H9 (cell line): ENCODE data around the gene DLK1. TPM values are rescaled to one million over a fixed set of nuclear protein-coding genes. Genes with fewer than 3 reads are reported as not detected.

Source experiments
- DNase-seq: peaks from one replicate; pipeline ENCODE4 v3.0.0-alpha.2; 2017
- H2AFZ ChIP-seq: one replicate; pipeline ENCODE4 v1.6.1; 2013; ENCODE audit warnings: mild to moderate bottlenecking, low read length, control low read depth, moderate library complexity
- H2AK5ac ChIP-seq: 2 replicates; pipeline ENCODE4 v1.6.1; 2013; ENCODE audit warnings: low read length, control low read depth, mixed read lengths; ENCODE audit not compliant: insufficient read length
- H2BK120ac ChIP-seq: one replicate; pipeline ENCODE4 v1.6.1; 2013; ENCODE audit warnings: low read depth, mild to moderate bottlenecking, low read length, control low read depth, inconsistent platforms; ENCODE audit not compliant: poor library complexity, severe bottlenecking
- H2BK12ac ChIP-seq: 2 replicates; pipeline ENCODE4 v1.6.1; 2013; ENCODE audit warnings: low read length, control low read depth, mixed read lengths, low read depth; ENCODE audit not compliant: insufficient read length
- H2BK15ac ChIP-seq: 2 replicates; pipeline ENCODE4 v1.6.1; 2013; ENCODE audit warnings: low read depth, low read length, control low read depth
- H2BK20ac ChIP-seq: one replicate; pipeline ENCODE4 v1.6.1; 2013; ENCODE audit warnings: low read depth, mild to moderate bottlenecking, low read length, control low read depth, inconsistent platforms; ENCODE audit not compliant: poor library complexity, severe bottlenecking
- H2BK5ac ChIP-seq: 2 replicates; pipeline ENCODE4 v1.6.1; 2013; ENCODE audit warnings: low read length, control low read depth, mixed read lengths; ENCODE audit not compliant: insufficient read length
- H3K14ac ChIP-seq: 2 replicates; pipeline ENCODE4 v1.6.1; 2013; ENCODE audit warnings: low read length, control low read depth; ENCODE audit not compliant: insufficient read depth
- H3K18ac ChIP-seq: 2 replicates; pipeline ENCODE4 v1.6.1; 2013; ENCODE audit warnings: low read depth, mild to moderate bottlenecking, mixed read lengths, low read length, control low read depth; ENCODE audit not compliant: insufficient read length
- H3K23ac ChIP-seq: 2 replicates; pipeline ENCODE4 v1.6.1; 2013; ENCODE audit warnings: low read length, control low read depth, mixed read lengths, low read depth; ENCODE audit not compliant: insufficient read length
- H3K23me2 ChIP-seq: 2 replicates; pipeline ENCODE4 v1.6.1; 2013; ENCODE audit warnings: low read depth, mild to moderate bottlenecking, mixed read lengths, low read length, control low read depth; ENCODE audit not compliant: insufficient read length, poor library complexity, severe bottlenecking
- H3K27ac ChIP-seq: 2 replicates; pipeline ENCODE4 v1.5.1; 2013; ENCODE audit warnings: low read length, control low read depth, mixed read lengths, low read depth; ENCODE audit not compliant: insufficient read length
- H3K27me3 ChIP-seq: 2 replicates; pipeline ENCODE4 v1.6.1; 2013; ENCODE audit warnings: low read length, control low read depth, inconsistent platforms; ENCODE audit not compliant: insufficient read depth
- H3K4ac ChIP-seq: 2 replicates; pipeline ENCODE4 v1.6.1; 2013; ENCODE audit warnings: low read depth, mild to moderate bottlenecking, control low read depth, inconsistent platforms, low read length, moderate library complexity
- H3K4me1 ChIP-seq: 2 replicates; pipeline ENCODE4 v1.6.1; 2013; ENCODE audit warnings: low read length, control low read depth, inconsistent platforms; ENCODE audit not compliant: insufficient read depth
- H3K4me2 ChIP-seq: 2 replicates; pipeline ENCODE4 v1.6.1; 2013; ENCODE audit warnings: low read length, control low read depth, mixed read lengths; ENCODE audit not compliant: insufficient read length, insufficient read depth
- H3K56ac ChIP-seq: 2 replicates; pipeline ENCODE4 v1.6.1; 2013; ENCODE audit warnings: low read depth, mild to moderate bottlenecking, mixed read lengths, low read length, control low read depth; ENCODE audit not compliant: insufficient read length
- H3K79me1 ChIP-seq: 2 replicates; pipeline ENCODE4 v1.6.1; 2013; ENCODE audit warnings: low read depth, mild to moderate bottlenecking, moderate library complexity, low read length, control low read depth, inconsistent platforms; ENCODE audit not compliant: insufficient read depth, poor library complexity, severe bottlenecking
- H3K79me2 ChIP-seq: 2 replicates; pipeline ENCODE4 v1.6.1; 2013; ENCODE audit warnings: low read length, control low read depth, inconsistent platforms; ENCODE audit not compliant: insufficient read depth
- H3K9ac ChIP-seq: 2 replicates; pipeline ENCODE4 v1.6.1; 2013; ENCODE audit warnings: low read length, control low read depth, mixed read lengths; ENCODE audit not compliant: insufficient read length; ENCODE audit errors: extremely low read depth
- H3K9me3 ChIP-seq: one replicate; pipeline ENCODE4 v1.6.1; 2013; ENCODE audit warnings: low read depth, low read length, inconsistent platforms; ENCODE audit not compliant: control insufficient read depth
- H3T11ph ChIP-seq: one replicate; pipeline ENCODE4 v1.6.1; 2013; ENCODE audit warnings: mild to moderate bottlenecking, low read length, control low read depth, inconsistent platforms
- H4K20me1 ChIP-seq: one replicate; pipeline ENCODE4 v1.6.1; 2013; ENCODE audit not compliant: control insufficient read depth, insufficient read length, insufficient read depth
- H4K5ac ChIP-seq: 2 replicates; pipeline ENCODE4 v1.6.1; 2013; ENCODE audit warnings: low read depth, mild to moderate bottlenecking, mixed read lengths, low read length, control low read depth; ENCODE audit not compliant: insufficient read length
- H4K8ac ChIP-seq: replicated peaks from 2 replicates; pipeline ENCODE4 v1.6.1; 2013; ENCODE audit warnings: low read length, control low read depth, mixed read lengths, low read depth; ENCODE audit not compliant: insufficient read length
- H4K91ac ChIP-seq: 2 replicates; pipeline ENCODE4 v1.6.1; 2013; ENCODE audit warnings: low read depth, mild to moderate bottlenecking, moderate library complexity, mixed read lengths, low read length, control low read depth; ENCODE audit not compliant: insufficient read length
- H3K27ac Mint-ChIP-seq, 3 experiments: 2 replicates in 2 of 3; 3 replicates in 1 of 3; pipeline ENCODE4 v1.8.0; 2020 to 2021; ENCODE audit warnings: mixed read lengths in 3 of 3, mild to moderate bottlenecking in 1 of 3, moderate library complexity in 1 of 3
- H3K27me3 Mint-ChIP-seq: 2 replicates; pipeline ENCODE4 v1.8.0; 2021; ENCODE audit warnings: low read depth, mild to moderate bottlenecking, moderate library complexity, mixed read lengths
- H3K36me3 Mint-ChIP-seq, 3 experiments: 2 replicates in 2 of 3; 3 replicates in 1 of 3; pipeline ENCODE4 v1.8.0; 2020 to 2021; ENCODE audit warnings: low read depth in 3 of 3, mixed read lengths in 3 of 3; ENCODE audit not compliant: insufficient read depth in 1 of 3
- H3K4me1 Mint-ChIP-seq, 2 experiments: 2 replicates each; pipeline ENCODE4 v1.8.0; 2020; ENCODE audit warnings: mixed read lengths in 2 of 2
- H3K4me3 Mint-ChIP-seq, 2 experiments: 2 replicates in 1 of 2; 3 replicates in 1 of 2; pipeline ENCODE4 v1.8.0; 2020 to 2021; ENCODE audit warnings: mild to moderate bottlenecking in 2 of 2, mixed read lengths in 2 of 2, moderate library complexity in 1 of 2
- H3K9me3 Mint-ChIP-seq, 2 experiments: 2 replicates in 1 of 2; 3 replicates in 1 of 2; pipeline ENCODE4 v1.8.0; 2020; ENCODE audit warnings: mild to moderate bottlenecking in 2 of 2, mixed read lengths in 2 of 2, moderate library complexity in 1 of 2
- WGBS: extraction: QIAGEN DNeasy Blood & Tissue Kit; methylation state at CpG from one replicate; pipeline ENCODE4 v1.1.7; 2013; ENCODE audit warnings: missing lambda C conversion rate, low lambda C conversion rate, mixed read lengths; ENCODE audit not compliant: insufficient read length; ENCODE audit errors: extremely low coverage; 5-methylcytosine and 5-hydroxymethylcytosine counted together
- total RNA-seq: library from RNA; stranded (reverse); gene quantifications from 2 replicates; pipeline ENCODE4 v1.2.1, GENCODE V29; 2021
- TF ChIP-seq, protein P1 (sequence below): fragments of 200-600 bp; sonication (generic); conservative IDR thresholded peaks from 3 replicates; pipeline ENCODE4 v1.8.0; 2021; ENCODE audit warnings: antibody characterized with exemption, mild to moderate bottlenecking

DLK1 gene
- total RNA-seq, 1 experiment from 2014 or later, result 2.8 TPM

DNA sequence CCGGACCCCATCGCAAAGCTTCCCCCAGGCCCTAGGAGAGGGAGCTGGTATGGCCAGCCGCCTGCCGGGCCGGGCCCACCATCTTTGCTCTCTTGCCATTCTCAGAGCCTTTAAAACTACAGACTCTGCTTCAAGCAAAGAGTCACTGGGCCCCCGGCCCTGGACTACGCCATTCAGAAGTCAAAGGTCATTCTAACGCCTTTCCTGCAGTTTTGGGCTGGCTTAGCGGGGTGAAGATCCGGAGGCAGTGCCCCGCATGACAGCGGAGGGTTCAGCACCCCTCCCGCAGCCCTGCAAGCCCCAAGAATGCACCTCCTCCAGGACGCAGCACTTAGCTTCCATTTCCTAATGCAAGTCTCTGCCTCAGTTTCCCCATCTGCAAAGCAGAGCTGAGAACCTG is 61.0 kb downstream of the DLK1 start:
- no peak overlapping the region for H2BK15ac ChIP-seq
- H2BK12ac ChIP-seq, result no peak overlapping the region
- no peak overlapping the region for H3K27ac Mint-ChIP-seq
- H3K79me2 ChIP-seq, result no peaks in the 10 kb centered on the region
- no peak overlapping the region for H3K14ac ChIP-seq
- no peaks in the 10 kb centered on the region; a peak in 1 of 5 replicates for H3K9me3 Mint-ChIP-seq
- H3K27me3 ChIP-seq, result no peaks in the 10 kb centered on the region
- H3K36me3 Mint-ChIP-seq, result no peaks in the 10 kb centered on the region
- no peak for DNase-seq
- no peak overlapping the region for H3K4me2 ChIP-seq
- no peaks in the 10 kb centered on the region for H3K9me3 ChIP-seq
- H4K20me1 ChIP-seq, result no peaks in the 10 kb centered on the region
- no peak overlapping the region for H4K91ac ChIP-seq
- H2BK120ac ChIP-seq, result no peak overlapping the region
- H4K5ac ChIP-seq, result no peak overlapping the region
- H3K9ac ChIP-seq, result no peak overlapping the region
- no peak overlapping the region for H3K4me3 Mint-ChIP-seq
- H3K23me2 ChIP-seq, result no peaks in the 10 kb centered on the region
- no peak overlapping the region for H3K27ac ChIP-seq
- peaks cover 5% of the 10 kb centered on the region for H3K27me3 Mint-ChIP-seq
- H3K79me1 ChIP-seq, result no peaks in the 10 kb centered on the region
- WGBS, result no CpG with 5 or more reads among the region's 14 CpGs
- H2AK5ac ChIP-seq, result no peak overlapping the region
- H2AFZ ChIP-seq, result no peak overlapping the region
- H3K4me1 Mint-ChIP-seq, result peaks cover 9 to 24% of the 10 kb centered on the region in 2 experiments
- no peak overlapping the region for H4K8ac ChIP-seq
- no peak overlapping the region for H3K4ac ChIP-seq
- TF ChIP-seq, protein P1, sequence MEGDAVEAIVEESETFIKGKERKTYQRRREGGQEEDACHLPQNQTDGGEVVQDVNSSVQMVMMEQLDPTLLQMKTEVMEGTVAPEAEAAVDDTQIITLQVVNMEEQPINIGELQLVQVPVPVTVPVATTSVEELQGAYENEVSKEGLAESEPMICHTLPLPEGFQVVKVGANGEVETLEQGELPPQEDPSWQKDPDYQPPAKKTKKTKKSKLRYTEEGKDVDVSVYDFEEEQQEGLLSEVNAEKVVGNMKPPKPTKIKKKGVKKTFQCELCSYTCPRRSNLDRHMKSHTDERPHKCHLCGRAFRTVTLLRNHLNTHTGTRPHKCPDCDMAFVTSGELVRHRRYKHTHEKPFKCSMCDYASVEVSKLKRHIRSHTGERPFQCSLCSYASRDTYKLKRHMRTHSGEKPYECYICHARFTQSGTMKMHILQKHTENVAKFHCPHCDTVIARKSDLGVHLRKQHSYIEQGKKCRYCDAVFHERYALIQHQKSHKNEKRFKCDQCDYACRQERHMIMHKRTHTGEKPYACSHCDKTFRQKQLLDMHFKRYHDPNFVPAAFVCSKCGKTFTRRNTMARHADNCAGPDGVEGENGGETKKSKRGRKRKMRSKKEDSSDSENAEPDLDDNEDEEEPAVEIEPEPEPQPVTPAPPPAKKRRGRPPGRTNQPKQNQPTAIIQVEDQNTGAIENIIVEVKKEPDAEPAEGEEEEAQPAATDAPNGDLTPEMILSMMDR, result no peak
- H3K56ac ChIP-seq, result no peak overlapping the region
- H3T11ph ChIP-seq, result no peak overlapping the region
- no peak overlapping the region for H2BK5ac ChIP-seq
- H3K23ac ChIP-seq, result no peak overlapping the region
- no peak overlapping the region for H2BK20ac ChIP-seq
- H3K4me1 ChIP-seq, result no peaks in the 10 kb centered on the region
- no peak overlapping the region for H3K18ac ChIP-seq

Other genes starting within 250 kb of the DLK1 start
- gene BEGAIN, start 139.5 kb upstream of the DLK1 start, total RNA-seq, result 2.6 and 2.7 TPM in 2 replicates
- gene MEG3, start 99.2 kb downstream of the DLK1 start, total RNA-seq, result 0.52 TPM in 1 of 2 replicates, not detected in the other
- not detected in 2 replicates for gene RTL1, start 176.8 kb downstream of the DLK1 start, total RNA-seq